Mesendoderm (in vitro differentiated cells): ENCODE results near the gene SUPT5H.

Experiments used
- DNase-seq: peaks from one replicate; pipeline ENCODE4 v3.0.0; 2013
- H2AK5ac ChIP-seq: 2 replicates; pipeline ENCODE4 v1.6.1; 2013; ENCODE audit warnings: low read length, inconsistent platforms
- H2BK120ac ChIP-seq: 2 replicates; pipeline ENCODE4 v1.6.1; 2013; ENCODE audit warnings: low read depth, mild to moderate bottlenecking, low read length, moderate library complexity, mixed read lengths
- H2BK15ac ChIP-seq: replicated peaks from 2 replicates; pipeline ENCODE4 v1.6.1; 2013; ENCODE audit warnings: low read depth, mild to moderate bottlenecking, moderate library complexity
- H2BK5ac ChIP-seq: 2 replicates; pipeline ENCODE4 v1.6.1; 2013; ENCODE audit warnings: low read length, inconsistent platforms
- H3K18ac ChIP-seq: 2 replicates; pipeline ENCODE4 v1.6.1; 2013; ENCODE audit warnings: mild to moderate bottlenecking, low read length, mixed read lengths
- H3K23ac ChIP-seq: one replicate; pipeline ENCODE4 v1.6.1; 2013; ENCODE audit warnings: low read length
- H3K27ac ChIP-seq: 2 replicates; pipeline ENCODE4 v1.5.1; 2013; ENCODE audit warnings: low read depth, mild to moderate bottlenecking, inconsistent platforms, low read length, moderate library complexity
- H3K27me3 ChIP-seq: 2 replicates; pipeline ENCODE4 v1.6.1; 2013; ENCODE audit warnings: low read length, control low read depth, mild to moderate bottlenecking, inconsistent platforms; ENCODE audit not compliant: insufficient read depth, poor library complexity
- H3K36me3 ChIP-seq: 2 replicates; pipeline ENCODE4 v1.6.1; 2013; ENCODE audit warnings: low read length, inconsistent platforms; ENCODE audit not compliant: control insufficient read depth, insufficient read depth
- H3K4ac ChIP-seq: one replicate; pipeline ENCODE4 v1.6.1; 2013; ENCODE audit warnings: low read depth, mild to moderate bottlenecking, low read length, moderate library complexity
- H3K4me1 ChIP-seq: 2 replicates; pipeline ENCODE4 v1.6.1; 2013; ENCODE audit warnings: low read depth, low read length, inconsistent platforms; ENCODE audit not compliant: control insufficient read depth
- H3K4me2 ChIP-seq: 2 replicates; pipeline ENCODE4 v1.6.1; 2013; ENCODE audit warnings: low read length
- H3K4me3 ChIP-seq: 2 replicates; pipeline ENCODE4 v1.5.1; 2013; ENCODE audit warnings: mild to moderate bottlenecking, low read length
- H3K56ac ChIP-seq: one replicate; pipeline ENCODE4 v1.6.1; 2013; ENCODE audit warnings: low read length
- H3K79me1 ChIP-seq: 2 replicates; pipeline ENCODE4 v1.6.1; 2013; ENCODE audit warnings: low read length, inconsistent platforms
- H3K79me2 ChIP-seq: 2 replicates; pipeline ENCODE4 v1.6.1; 2013; ENCODE audit warnings: mild to moderate bottlenecking, low read length; ENCODE audit not compliant: control insufficient read depth, insufficient read depth
- H3K9ac ChIP-seq: 2 replicates; pipeline ENCODE4 v1.6.1; 2013; ENCODE audit warnings: low read length, inconsistent platforms
- H4K5ac ChIP-seq: one replicate; pipeline ENCODE4 v1.6.1; 2013; ENCODE audit warnings: low read length
- H4K8ac ChIP-seq: one replicate; pipeline ENCODE4 v1.6.1; 2013; ENCODE audit warnings: low read depth, mild to moderate bottlenecking, control low read depth, low read length, moderate library complexity
- WGBS: extraction: QIAGEN DNeasy Blood & Tissue Kit; methylation state at CpG from one replicate; pipeline ENCODE4 v1.1.7; 2013; ENCODE audit warnings: low lambda C conversion rate, missing lambda C conversion rate; ENCODE audit not compliant: insufficient coverage; ENCODE audit errors: extremely low coverage; 5-methylcytosine and 5-hydroxymethylcytosine counted together

SUPT5H gene

DNA sequence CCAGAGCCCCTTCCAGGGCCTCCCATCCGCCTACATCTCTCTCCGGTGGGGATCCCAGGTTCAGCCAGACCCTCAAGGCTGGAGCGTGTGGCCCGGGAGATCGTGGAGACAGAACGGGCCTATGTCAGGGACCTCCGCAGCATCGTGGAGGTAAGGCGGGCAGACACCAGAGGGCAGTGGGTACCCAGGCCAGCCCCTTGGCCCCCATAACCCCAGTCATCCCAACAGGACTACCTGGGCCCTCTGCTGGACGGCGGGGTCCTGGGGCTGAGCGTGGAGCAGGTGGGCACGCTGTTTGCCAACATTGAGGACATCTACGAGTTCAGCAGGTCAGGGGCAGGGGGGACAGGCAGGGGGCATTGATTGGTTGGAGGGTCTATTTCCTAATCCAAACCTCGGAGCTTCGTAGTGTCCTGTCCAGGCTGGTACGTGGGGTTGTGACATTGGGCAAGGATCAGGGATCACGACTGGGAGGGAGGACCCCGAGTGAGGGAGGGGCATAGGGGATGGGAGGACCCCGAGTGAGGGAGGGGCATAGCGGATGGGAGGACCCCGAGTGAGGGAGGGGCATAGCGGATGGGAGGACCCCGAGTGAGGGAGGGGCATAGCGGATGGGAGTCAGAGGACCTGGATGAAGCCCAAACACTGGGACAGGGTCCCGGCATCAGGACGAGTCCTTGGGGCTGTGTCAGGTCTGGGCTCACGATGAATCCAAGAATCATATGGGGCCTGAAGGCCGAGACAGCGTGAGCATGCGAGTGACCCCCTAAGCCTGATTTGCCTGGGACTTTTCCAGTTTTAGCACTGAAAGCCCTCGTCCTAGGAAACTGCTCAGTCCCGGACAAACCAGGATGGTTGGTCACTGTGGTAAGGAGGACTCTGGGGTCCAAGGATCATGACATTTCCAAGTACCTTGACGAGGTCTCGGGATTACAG lies 30.0 kb upstream of the SUPT5H start:
- Histone ChIP-seq H3K23ac (peak overlapping the region; percentile 17), H3K9ac (peak overlapping the region; percentile 98), H3K36me3 (peaks cover 7% of the 10 kb centered on the region), H3K4ac (no peak overlapping the region), H3K4me3 (no peak overlapping the region), H3K27ac (no peak overlapping the region), H4K5ac (no peak overlapping the region), H3K18ac (no peak overlapping the region), H3K79me1 (peaks cover 22% of the 10 kb centered on the region), H3K79me2 (peaks cover 31% of the 10 kb centered on the region), H2BK15ac (no peak overlapping the region), H3K27me3 (no peaks in the 10 kb centered on the region), H2BK120ac (no peak overlapping the region), H3K4me1 (peaks cover 12% of the 10 kb centered on the region), H2AK5ac (no peak overlapping the region), H3K56ac (peak overlapping the region; percentile 65), H2BK5ac (no peak overlapping the region), H3K4me2 (peak overlapping the region; percentile 56), H4K8ac (no peak overlapping the region)
- DNase-seq, result peak; percentile 57
- no CpG with 5 or more reads among the region's 35 CpGs for WGBS

DNA sequence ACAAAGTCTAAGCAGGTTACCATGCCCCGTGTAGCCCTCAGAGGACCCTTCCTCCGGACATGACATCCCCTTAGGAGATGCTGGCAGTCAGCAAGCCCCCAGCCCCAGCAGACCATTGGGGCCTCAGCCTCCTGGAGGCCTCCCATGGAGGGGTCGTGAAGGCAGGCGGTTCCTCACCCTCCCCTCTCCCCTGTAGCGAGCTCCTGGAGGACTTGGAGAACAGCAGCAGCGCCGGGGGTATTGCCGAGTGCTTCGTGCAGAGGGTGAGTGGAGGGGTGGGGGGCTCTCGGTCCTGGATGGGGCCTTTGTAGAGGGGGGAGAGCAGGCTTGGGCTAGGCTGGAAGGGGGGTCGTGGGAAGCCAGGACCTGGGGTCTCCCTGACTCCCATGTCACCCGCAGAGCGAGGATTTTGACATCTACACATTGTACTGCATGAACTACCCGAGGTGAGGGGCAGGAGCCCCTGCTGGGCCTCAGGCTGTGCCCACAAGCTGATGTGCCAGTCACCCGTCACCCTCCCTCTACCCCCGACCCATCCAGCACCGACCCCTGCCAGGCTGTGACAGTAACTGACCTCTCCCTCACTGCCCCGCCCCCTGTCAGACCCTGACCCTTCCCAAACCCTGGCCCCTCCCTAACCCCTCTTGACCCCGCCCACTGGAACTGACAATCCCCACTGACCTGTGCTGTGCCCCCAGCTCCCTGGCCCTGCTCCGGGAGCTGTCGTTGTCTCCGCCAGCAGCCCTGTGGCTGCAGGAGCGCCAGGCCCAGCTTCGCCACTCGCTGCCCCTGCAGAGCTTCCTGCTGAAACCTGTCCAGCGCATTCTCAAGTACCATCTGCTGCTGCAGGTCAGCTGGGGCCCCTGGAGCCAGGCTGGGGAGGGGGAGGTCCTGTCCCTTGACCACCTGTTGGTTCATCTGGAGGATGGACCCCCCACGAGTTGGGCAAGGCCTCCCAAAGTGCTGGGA lies 28.9 kb upstream of the SUPT5H start:
- peaks cover 3% of the 10 kb centered on the region for H3K4me1 ChIP-seq

DNA sequence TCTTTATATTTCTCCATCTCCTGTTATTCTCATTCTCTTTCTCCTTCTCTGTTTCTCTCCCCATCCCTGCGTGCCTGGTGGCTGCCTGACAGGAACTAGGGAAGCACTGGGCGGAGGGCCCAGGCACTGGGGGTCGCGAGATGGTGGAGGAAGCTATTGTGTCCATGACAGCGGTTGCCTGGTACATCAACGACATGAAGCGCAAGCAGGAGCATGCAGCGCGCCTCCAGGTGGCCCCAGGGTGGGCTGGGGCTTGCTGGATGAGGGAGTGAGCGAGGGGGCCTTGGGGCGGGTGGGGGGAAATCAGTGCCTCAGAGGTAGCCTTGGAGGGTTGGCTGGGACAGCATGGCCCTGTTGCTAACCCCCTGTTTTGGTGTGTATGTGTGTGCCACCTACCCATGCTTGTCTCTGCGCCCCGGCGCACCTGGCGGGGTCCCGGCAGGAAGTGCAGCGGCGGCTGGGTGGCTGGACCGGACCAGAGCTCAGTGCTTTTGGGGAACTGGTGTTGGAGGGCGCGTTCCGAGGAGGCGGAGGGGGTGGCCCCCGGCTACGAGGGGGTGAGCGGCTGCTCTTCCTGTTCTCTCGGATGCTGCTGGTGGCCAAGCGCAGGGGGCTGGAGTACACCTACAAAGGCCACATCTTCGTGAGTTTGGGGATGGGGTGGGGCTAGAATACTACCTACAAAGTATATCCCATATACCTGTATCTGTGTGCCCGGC lies 27.8 kb upstream of the SUPT5H start:
- Histone ChIP-seq H2AK5ac (no peak overlapping the region), H2BK15ac (no peak overlapping the region), H4K5ac (no peak overlapping the region), H4K8ac (no peak overlapping the region), H3K79me1 (peaks cover 22% of the 10 kb centered on the region), H3K4me1 (peaks cover 3% of the 10 kb centered on the region), H3K4me3 (no peak overlapping the region), H3K56ac (no peak overlapping the region), H3K79me2 (peaks cover 31% of the 10 kb centered on the region), H2BK120ac (no peak overlapping the region), H3K23ac (no peak overlapping the region), H3K36me3 (peaks cover 15% of the 10 kb centered on the region), H3K4me2 (no peak overlapping the region), H3K4ac (no peak overlapping the region), H3K27ac (no peak overlapping the region), H3K27me3 (no peaks in the 10 kb centered on the region), H3K9ac (no peak overlapping the region), H3K18ac (no peak overlapping the region), H2BK5ac (no peak overlapping the region)
- no CpG with 5 or more reads among the region's 30 CpGs for WGBS
- no peak for DNase-seq

More for the DNA sequence above, 28.9 kb upstream of the SUPT5H start:
- no peak for DNase-seq
- H3K27ac ChIP-seq, result no peak overlapping the region
- no peak overlapping the region for H3K4me3 ChIP-seq
- H3K79me1 ChIP-seq, result peaks cover 22% of the 10 kb centered on the region
- no peak overlapping the region for H3K4ac ChIP-seq
- H3K23ac ChIP-seq, result no peak overlapping the region
- peaks cover 11% of the 10 kb centered on the region for H3K36me3 ChIP-seq
- no peak overlapping the region for H3K4me2 ChIP-seq
- H4K5ac ChIP-seq, result no peak overlapping the region
- no peaks in the 10 kb centered on the region for H3K27me3 ChIP-seq
- H2BK120ac ChIP-seq, result no peak overlapping the region
- H2BK15ac ChIP-seq, result no peak overlapping the region
- no peak overlapping the region for H3K56ac ChIP-seq
- H4K8ac ChIP-seq, result no peak overlapping the region
- WGBS, result no CpG with 5 or more reads among the region's 27 CpGs
- H3K79me2 ChIP-seq, result peaks cover 31% of the 10 kb centered on the region
- no peak overlapping the region for H3K18ac ChIP-seq
- no peak overlapping the region for H2BK5ac ChIP-seq
- H3K9ac ChIP-seq, result no peak overlapping the region
- no peak overlapping the region for H2AK5ac ChIP-seq

DNA sequence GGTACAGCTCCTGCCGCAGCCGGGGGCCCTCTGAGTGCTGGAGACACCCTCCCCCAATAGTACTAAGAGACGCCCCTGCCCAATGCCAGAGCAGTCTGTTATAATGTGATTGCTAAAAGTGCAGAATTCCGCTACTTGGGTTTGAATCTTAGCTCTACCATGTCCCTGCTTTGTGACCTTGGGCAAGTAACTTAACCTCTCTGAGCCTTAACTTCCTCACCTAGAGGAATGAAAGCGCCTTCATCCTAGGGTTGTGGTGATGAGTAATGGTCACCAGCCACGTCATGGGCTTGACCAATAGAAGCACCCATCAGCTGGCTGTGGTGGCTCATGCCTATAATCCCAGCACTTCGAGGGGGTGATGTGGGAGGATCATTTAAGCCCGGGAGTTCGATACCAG lies 26.4 kb upstream of the SUPT5H start:
- H3K4me1 ChIP-seq, result peaks cover 3% of the 10 kb centered on the region
- DNase-seq, result no peak
- H3K36me3 ChIP-seq, result peaks cover 23% of the 10 kb centered on the region
- no peak overlapping the region for H2BK120ac ChIP-seq
- H3K18ac ChIP-seq, result no peak overlapping the region
- no peak overlapping the region for H3K27ac ChIP-seq
- no peak overlapping the region for H3K4me2 ChIP-seq
- no peak overlapping the region for H2BK5ac ChIP-seq
- no peaks in the 10 kb centered on the region for H3K27me3 ChIP-seq
- H2BK15ac ChIP-seq, result no peak overlapping the region
- WGBS, result no CpG with 5 or more reads among the region's 9 CpGs
- peaks cover 22% of the 10 kb centered on the region for H3K79me1 ChIP-seq
- no peak overlapping the region for H4K5ac ChIP-seq
- peaks cover 22% of the 10 kb centered on the region for H3K79me2 ChIP-seq
- no peak overlapping the region for H3K4ac ChIP-seq
- no peak overlapping the region for H3K4me3 ChIP-seq
- H3K56ac ChIP-seq, result no peak overlapping the region
- no peak overlapping the region for H2AK5ac ChIP-seq
- no peak overlapping the region for H3K9ac ChIP-seq
- H4K8ac ChIP-seq, result no peak overlapping the region
- no peak overlapping the region for H3K23ac ChIP-seq

DNA sequence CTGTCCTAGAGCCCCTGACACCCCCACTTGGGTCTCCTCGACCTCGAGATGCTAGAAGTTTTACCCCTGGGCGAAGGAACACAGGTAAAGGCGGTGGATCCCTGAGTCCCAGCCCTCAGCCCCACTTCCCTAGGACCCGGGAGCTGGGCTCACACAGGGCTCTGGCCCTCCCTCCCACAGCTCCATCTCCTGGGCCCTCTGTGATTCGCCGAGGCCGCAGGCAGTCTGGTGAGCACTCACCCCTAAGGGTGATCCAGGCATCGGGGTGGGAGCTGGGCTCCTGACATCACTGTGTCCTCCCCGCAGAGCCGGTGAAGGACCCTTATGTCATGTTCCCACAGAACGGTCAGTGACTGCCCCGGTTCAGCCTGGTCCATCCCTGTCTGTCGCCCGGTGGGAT lies 24.6 kb upstream of the SUPT5H start:
- Histone ChIP-seq H3K9ac (no peak overlapping the region), H3K36me3 (peaks cover 36% of the 10 kb centered on the region), H3K27me3 (no peaks in the 10 kb centered on the region), H3K4me1 (no peaks in the 10 kb centered on the region), H2BK15ac (no peak overlapping the region), H3K4me2 (no peak overlapping the region), H4K5ac (no peak overlapping the region), H2BK120ac (no peak overlapping the region), H3K23ac (no peak overlapping the region), H3K27ac (no peak overlapping the region), H3K4ac (no peak overlapping the region), H4K8ac (no peak overlapping the region), H3K4me3 (no peak overlapping the region), H2BK5ac (no peak overlapping the region), H3K79me1 (peaks cover 14% of the 10 kb centered on the region), H3K18ac (no peak overlapping the region), H2AK5ac (no peak overlapping the region), H3K56ac (no peak overlapping the region), H3K79me2 (peaks cover 6% of the 10 kb centered on the region)
- no CpG with 5 or more reads among the region's 15 CpGs for WGBS
- DNase-seq, result no peak
